ENCODE measurements around the gene METTL16. TPM values are rescaled to one million over a fixed set of nuclear protein-coding genes. Genes with fewer than 3 reads are reported as not detected.

METTL16 gene
- total RNA-seq, 1 experiment from 2014 or later, result 18.3 TPM

DNA sequence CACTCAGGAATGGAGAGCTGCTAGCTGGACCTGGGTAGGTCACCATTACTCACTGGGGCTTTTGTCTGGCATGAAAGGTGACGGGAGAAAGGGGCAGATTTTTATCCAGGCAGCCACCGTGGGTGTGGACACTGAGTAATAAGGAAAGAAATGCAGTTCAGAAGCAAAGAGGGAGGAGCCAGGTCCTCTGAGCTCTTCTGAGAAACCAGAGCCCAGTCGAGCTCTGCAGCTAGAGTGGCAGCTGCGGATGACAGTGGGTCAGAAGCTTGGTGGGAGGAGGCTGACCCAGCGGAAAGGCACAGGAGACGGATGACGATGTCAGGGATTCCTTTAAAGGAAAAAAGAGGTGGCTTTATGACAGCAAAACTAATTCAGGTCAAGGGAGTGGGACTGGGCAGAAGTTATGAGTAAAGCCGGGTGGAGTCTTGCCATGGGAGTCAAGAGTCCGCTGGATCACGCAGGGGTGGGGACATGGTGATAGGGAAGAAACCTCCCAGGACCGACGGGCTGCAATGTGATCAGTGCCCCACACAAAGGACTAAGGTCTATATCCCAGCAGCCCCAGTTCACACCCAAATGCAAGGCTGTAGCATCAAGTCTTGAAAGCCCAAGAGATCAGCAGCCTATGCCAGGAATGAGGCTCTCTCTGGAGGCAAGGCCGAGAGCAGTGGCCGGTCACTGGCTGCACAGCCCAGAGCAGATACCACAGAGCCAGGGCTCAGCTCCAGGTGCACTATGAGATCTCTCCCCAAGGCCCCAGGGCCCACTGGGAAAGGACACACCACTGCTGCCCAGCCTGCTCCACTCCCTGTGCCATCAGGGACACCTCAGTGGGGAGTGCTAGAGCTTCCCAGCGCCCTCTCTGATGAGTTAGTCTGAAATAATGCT is 104.5 kb downstream of the METTL16 start:
- Histone ChIP-seq H3K4me2 (ENCODE audit: low read depth, low read length, poor library complexity, severe bottlenecking) (no peak overlapping the region), H3K27me3 (ENCODE audit: low read length) (no peaks in the 10 kb centered on the region), H3K4me3 (ENCODE audit: low read length) (no peak overlapping the region), H3K4me1 (ENCODE audit: low read length) (peaks cover 12% of the 10 kb centered on the region), H3K9me3 (ENCODE audit: low read length) (no peaks in the 10 kb centered on the region), H3K36me3 (ENCODE audit: insufficient read depth, low read length) (no peaks in the 10 kb centered on the region), H3K27ac (ENCODE audit: low read length) (no peak overlapping the region), H3K9me2 (replicated peaks; ENCODE audit: insufficient read depth, low read length) (no peaks in the 10 kb centered on the region), H2AFZ (ENCODE audit: low read length) (no peak overlapping the region), H3K79me2 (ENCODE audit: low read length) (no peaks in the 10 kb centered on the region), H4K20me1 (ENCODE audit: insufficient read depth, low read depth, low read length) (no peaks in the 10 kb centered on the region), H3K9ac (ENCODE audit: low read length) (no peak overlapping the region)
- DNase-seq, result no peak

DNA sequence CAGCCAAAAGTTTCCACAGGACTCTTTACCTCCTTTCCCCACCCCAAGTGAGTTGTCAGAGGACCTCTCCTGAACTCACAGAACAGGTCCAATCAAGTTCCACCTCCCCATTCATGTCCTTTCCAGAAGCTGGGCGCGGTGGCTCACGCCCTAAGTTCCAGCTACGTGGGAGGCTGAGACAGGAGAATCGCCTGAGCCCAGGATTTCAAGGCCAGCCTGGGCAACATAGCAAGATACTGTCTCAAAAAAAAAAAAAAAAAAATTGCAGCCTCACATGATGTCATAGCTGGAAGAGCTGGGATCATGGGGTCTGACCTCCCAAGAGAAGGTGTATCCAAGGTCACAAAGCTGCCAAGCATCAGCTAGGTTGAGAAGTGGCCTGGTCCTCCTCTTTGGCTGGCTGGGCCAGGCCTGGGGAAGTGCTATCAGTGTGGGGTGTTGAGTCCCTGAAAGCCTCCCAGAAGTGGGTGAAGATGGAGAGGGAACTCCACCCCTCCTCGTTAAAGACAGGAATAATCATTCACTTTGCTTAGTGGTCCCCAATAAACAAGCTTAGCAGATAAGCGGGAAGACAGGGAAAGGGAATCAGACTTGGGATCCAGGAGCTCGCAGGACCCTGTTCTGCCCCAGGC is 105.3 kb downstream of the METTL16 start:
- H3K9me3 ChIP-seq (ENCODE audit: low read length), result no peaks in the 10 kb centered on the region
- no peak overlapping the region for H3K27ac ChIP-seq (ENCODE audit: low read length)
- no peaks in the 10 kb centered on the region for H3K9me2 ChIP-seq (replicated peaks; ENCODE audit: insufficient read depth, low read length)
- H3K4me1 ChIP-seq (ENCODE audit: low read length), result peaks cover 15% of the 10 kb centered on the region
- H3K4me2 ChIP-seq (ENCODE audit: low read depth, low read length, poor library complexity, severe bottlenecking), result no peak overlapping the region
- no peak for DNase-seq
- no peak overlapping the region for H3K9ac ChIP-seq (ENCODE audit: low read length)
- H3K4me3 ChIP-seq (ENCODE audit: low read length), result no peak overlapping the region
- no peaks in the 10 kb centered on the region for H3K79me2 ChIP-seq (ENCODE audit: low read length)
- no peaks in the 10 kb centered on the region for H3K27me3 ChIP-seq (ENCODE audit: low read length)
- no peak overlapping the region for H2AFZ ChIP-seq (ENCODE audit: low read length)
- H4K20me1 ChIP-seq (ENCODE audit: insufficient read depth, low read depth, low read length), result no peaks in the 10 kb centered on the region
- H3K36me3 ChIP-seq (ENCODE audit: insufficient read depth, low read length), result no peaks in the 10 kb centered on the region

DNA sequence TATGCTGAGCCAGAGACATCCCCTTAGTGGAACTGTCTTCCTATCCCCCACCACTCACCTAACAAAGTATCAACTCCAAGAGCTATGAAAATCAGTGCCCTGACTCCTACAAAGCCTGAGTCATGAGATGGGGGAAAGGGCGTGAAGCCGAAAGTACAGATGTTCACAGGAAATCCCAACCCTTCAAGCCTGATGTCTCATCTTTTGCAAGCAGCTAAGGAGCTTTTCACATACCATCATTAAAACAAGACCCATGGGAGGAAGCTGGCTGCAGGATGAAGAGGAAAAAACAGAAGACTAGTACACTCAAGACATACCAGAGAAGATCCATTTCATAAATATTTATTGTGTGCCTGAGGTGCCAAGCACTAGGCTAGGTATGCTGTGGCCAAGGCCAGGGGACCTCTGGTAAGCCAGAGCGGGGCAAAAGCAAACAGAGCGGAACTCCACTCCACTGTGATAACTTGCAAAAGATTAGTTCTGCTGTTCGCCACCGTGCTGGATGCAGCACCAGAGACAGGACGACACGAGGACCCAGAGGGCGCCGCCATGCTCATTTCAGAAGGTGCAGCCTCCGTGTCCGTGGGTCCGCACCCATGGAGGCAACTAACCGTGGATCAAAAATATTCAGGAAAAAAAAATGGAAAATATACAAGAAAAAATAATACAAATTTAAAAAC is 106.3 kb downstream of the METTL16 start:
- no peak overlapping the region for H3K4me3 ChIP-seq (ENCODE audit: low read length)
- no peak overlapping the region for H2AFZ ChIP-seq (ENCODE audit: low read length)
- H3K4me1 ChIP-seq (ENCODE audit: low read length), result peaks cover 17% of the 10 kb centered on the region
- H3K36me3 ChIP-seq (ENCODE audit: insufficient read depth, low read length), result no peaks in the 10 kb centered on the region
- no peak overlapping the region for H3K4me2 ChIP-seq (ENCODE audit: low read depth, low read length, poor library complexity, severe bottlenecking)
- H3K9ac ChIP-seq (ENCODE audit: low read length), result no peak overlapping the region
- no peaks in the 10 kb centered on the region for H3K79me2 ChIP-seq (ENCODE audit: low read length)
- no peaks in the 10 kb centered on the region for H4K20me1 ChIP-seq (ENCODE audit: insufficient read depth, low read depth, low read length)
- DNase-seq, result no peak
- no peaks in the 10 kb centered on the region for H3K9me3 ChIP-seq (ENCODE audit: low read length)
- no peaks in the 10 kb centered on the region for H3K27me3 ChIP-seq (ENCODE audit: low read length)
- no peaks in the 10 kb centered on the region for H3K9me2 ChIP-seq (replicated peaks; ENCODE audit: insufficient read depth, low read length)
- no peak overlapping the region for H3K27ac ChIP-seq (ENCODE audit: low read length)

DNA sequence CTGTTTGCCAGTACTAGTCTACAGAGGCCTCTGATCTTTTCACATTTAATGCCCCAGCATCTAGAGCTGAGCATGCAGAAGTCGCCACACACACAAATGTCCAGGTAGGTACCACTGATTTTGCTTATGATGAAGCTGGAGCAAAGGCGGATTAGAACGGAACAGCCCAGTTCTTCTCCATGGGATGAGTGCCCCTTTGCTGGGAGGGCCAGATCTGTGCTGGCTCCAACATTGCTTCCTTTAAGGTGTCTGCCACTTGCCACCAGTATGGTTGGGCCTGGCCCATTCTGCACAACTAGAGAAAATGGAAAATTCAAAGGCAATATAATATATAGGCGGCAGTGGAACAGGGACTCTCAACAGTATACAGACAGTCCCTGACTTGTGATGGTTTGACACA is 108.6 kb downstream of the METTL16 start:
- peak overlapping the region; percentile 74 for H3K9ac ChIP-seq (ENCODE audit: low read length)
- H3K4me2 ChIP-seq (ENCODE audit: low read depth, low read length, poor library complexity, severe bottlenecking), result peak overlapping the region; percentile 77

DNA sequence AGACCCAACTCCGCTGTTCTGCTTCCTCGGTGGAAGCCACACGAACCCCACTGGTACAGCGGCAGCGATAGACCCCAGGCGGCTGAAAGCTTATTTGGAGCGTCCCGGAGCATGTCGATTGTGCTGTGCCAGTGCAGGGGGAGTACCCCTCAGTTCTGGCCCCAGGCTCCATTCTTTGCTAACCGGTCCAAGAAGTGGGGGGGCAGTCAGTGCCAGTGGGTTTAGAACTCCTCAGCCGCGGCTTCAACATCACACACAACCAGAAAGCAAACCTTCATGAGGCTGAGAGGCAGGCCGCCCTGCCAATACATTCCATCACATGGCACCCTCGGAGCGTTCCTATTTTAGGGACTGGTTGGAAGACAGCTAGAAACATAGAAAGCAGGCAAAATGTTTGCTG is 109.1 kb downstream of the METTL16 start:
- no peaks in the 10 kb centered on the region for H3K9me3 ChIP-seq (ENCODE audit: low read length)
- H3K27ac ChIP-seq (ENCODE audit: low read length), result peak overlapping the region; percentile 59
- DNase-seq, result no peak
- H3K27me3 ChIP-seq (ENCODE audit: low read length), result no peaks in the 10 kb centered on the region
- H3K9ac ChIP-seq (ENCODE audit: low read length), result peak overlapping the region; percentile 74
- peak overlapping the region; percentile 68 for H3K4me3 ChIP-seq (ENCODE audit: low read length)
- H3K79me2 ChIP-seq (ENCODE audit: low read length), result peaks cover 17% of the 10 kb centered on the region
- H3K4me2 ChIP-seq (ENCODE audit: low read depth, low read length, poor library complexity, severe bottlenecking), result peak overlapping the region; percentile 77
- H4K20me1 ChIP-seq (ENCODE audit: insufficient read depth, low read depth, low read length), result peaks cover 12% of the 10 kb centered on the region
- no peaks in the 10 kb centered on the region for H3K36me3 ChIP-seq (ENCODE audit: insufficient read depth, low read length)
- H3K9me2 ChIP-seq (replicated peaks; ENCODE audit: insufficient read depth, low read length), result no peaks in the 10 kb centered on the region
- no peak overlapping the region for H2AFZ ChIP-seq (ENCODE audit: low read length)
- peaks cover 35% of the 10 kb centered on the region for H3K4me1 ChIP-seq (ENCODE audit: low read length)

More for the DNA sequence above, 108.6 kb downstream of the METTL16 start:
- Histone ChIP-seq H2AFZ (ENCODE audit: low read length) (no peak overlapping the region), H3K27ac (ENCODE audit: low read length) (no peak overlapping the region), H4K20me1 (ENCODE audit: insufficient read depth, low read depth, low read length) (peaks cover 8% of the 10 kb centered on the region), H3K36me3 (ENCODE audit: insufficient read depth, low read length) (no peaks in the 10 kb centered on the region), H3K9me2 (replicated peaks; ENCODE audit: insufficient read depth, low read length) (no peaks in the 10 kb centered on the region), H3K4me1 (ENCODE audit: low read length) (peaks cover 30% of the 10 kb centered on the region), H3K79me2 (ENCODE audit: low read length) (peaks cover 12% of the 10 kb centered on the region), H3K27me3 (ENCODE audit: low read length) (no peaks in the 10 kb centered on the region), H3K4me3 (ENCODE audit: low read length) (peak overlapping the region; percentile 68; the same call in 1 of the 2 replicates), H3K9me3 (ENCODE audit: low read length) (no peaks in the 10 kb centered on the region)
- DNase-seq, result no peak

DNA sequence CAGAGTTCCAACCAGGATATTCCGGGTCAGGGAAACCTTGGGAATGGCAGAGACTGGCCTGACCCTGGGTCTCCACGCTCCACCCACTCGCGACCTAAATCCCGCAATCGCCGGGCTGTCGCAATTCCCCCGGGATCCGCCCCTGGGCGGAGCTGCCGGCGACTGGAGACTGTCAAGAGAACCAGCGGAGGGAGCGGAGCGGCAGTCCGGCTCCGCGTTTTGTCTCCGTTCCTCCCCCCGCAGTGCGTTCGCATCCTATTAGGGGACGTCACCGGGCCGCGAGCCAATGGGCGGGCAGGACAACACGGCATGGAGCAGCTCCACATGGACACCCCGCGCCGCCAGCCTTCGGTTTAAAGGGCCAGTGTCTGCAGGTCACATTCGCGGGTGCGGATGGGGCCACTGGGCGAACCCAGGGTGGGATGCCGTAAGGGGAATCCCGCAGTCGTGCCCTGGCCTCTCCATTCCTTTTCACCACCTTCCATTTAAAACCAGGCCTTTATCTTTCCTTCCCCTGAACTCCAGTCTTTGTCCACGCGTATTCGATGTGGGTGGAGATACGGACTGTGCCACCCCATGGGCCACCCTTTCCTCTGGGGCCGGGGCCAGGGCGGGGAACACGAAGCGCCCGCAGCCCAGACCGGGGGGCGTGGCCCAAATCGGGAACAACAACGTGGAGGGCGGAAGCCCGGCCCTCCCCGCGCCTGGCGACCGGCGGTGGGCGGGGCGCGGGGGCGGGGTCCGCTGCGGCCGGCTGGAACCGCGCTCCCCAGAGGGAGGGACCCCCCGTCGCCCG is 110.1 kb downstream of the METTL16 start:
- Histone ChIP-seq H3K9me2 (replicated peaks; ENCODE audit: insufficient read depth, low read length) (no peaks in the 10 kb centered on the region), H2AFZ (ENCODE audit: low read length) (peak overlapping the region; percentile 86; the same call in 1 of the 2 replicates), H3K79me2 (ENCODE audit: low read length) (peaks cover 22% of the 10 kb centered on the region), H3K9ac (ENCODE audit: low read length) (peak overlapping the region; percentile 83), H3K27me3 (ENCODE audit: low read length) (no peaks in the 10 kb centered on the region), H3K9me3 (ENCODE audit: low read length) (no peaks in the 10 kb centered on the region), H3K4me3 (ENCODE audit: low read length) (peak overlapping the region; percentile 85), H3K4me1 (ENCODE audit: low read length) (peaks cover 44% of the 10 kb centered on the region), H3K4me2 (ENCODE audit: low read depth, low read length, poor library complexity, severe bottlenecking) (peak overlapping the region; percentile 96), H3K27ac (ENCODE audit: low read length) (peak overlapping the region; percentile 88), H4K20me1 (ENCODE audit: insufficient read depth, low read depth, low read length) (peaks cover 12% of the 10 kb centered on the region), H3K36me3 (ENCODE audit: insufficient read depth, low read length) (no peaks in the 10 kb centered on the region)
- peak; percentile 99 for DNase-seq

DNA sequence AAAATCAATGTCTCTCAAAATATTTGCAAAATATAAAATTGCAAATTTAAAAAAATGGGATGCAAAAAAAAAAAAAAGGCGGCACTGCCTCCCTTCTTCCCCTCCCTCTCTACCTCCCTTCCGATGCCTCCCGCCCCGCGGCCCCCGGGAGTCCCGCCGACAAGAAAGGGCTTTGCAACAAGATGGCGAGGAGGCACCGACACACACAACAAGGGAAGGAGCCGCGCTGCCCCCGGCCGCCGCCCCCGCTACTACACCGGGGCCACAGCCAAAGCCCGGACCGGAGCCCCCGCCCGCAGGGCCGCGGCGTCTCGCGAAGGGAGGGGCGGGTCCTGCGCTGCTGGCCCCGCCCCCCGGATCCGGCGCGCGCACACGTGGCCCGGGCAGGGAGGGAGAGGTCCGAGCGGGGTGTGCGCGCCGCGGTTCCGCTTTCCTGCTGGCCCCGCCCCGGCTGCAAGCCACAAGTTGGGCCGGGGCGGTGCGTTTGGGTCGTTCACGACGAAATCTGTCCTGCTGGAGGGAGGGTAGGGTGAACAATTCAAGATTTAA is 110.7 kb downstream of the METTL16 start, which contains the start of gene MNT:
TSS of gene MNT (minus strand) at position 184 of the 549 bp plus-strand sequence. CDS start 348 bp downstream, outside the sequence.
- Histone ChIP-seq H3K4me1 (ENCODE audit: low read length) (peaks cover 50% of the 10 kb centered on the region), H4K20me1 (ENCODE audit: insufficient read depth, low read depth, low read length) (peaks cover 18% of the 10 kb centered on the region), H3K9ac (ENCODE audit: low read length) (peak within 1 kb of the TSS; percentile 83), H3K27ac (ENCODE audit: low read length) (peak within 1 kb of the TSS; percentile 88), H3K9me2 (replicated peaks; ENCODE audit: insufficient read depth, low read length) (no peaks in the 10 kb centered on the region), H3K9me3 (ENCODE audit: low read length) (no peaks in the 10 kb centered on the region), H3K4me2 (ENCODE audit: low read depth, low read length, poor library complexity, severe bottlenecking) (peak within 1 kb of the TSS; percentile 96), H2AFZ (ENCODE audit: low read length) (peak within 1 kb of the TSS; percentile 86; the same call in 1 of the 2 replicates), H3K79me2 (ENCODE audit: low read length) (peaks cover 27% of the 10 kb centered on the region), H3K36me3 (ENCODE audit: insufficient read depth, low read length) (no peaks in the 10 kb centered on the region), H3K27me3 (ENCODE audit: low read length) (no peaks in the 10 kb centered on the region), H3K4me3 (ENCODE audit: low read length) (peak within 1 kb of the TSS; percentile 85)
- DNase-seq, result peak; percentile 98

All from Karpas-422 (cell line).